Mucosa of descending colon (tissue), 3 donors: ENCODE measurements around the gene SMIM33. TPM values are rescaled to one million over a fixed set of nuclear protein-coding genes. Genes with fewer than 3 reads are reported as not detected.
"Not testable (repeated sequence)": the region's sequence is repeated elsewhere in the genome, so short reads cannot be mapped to it uniquely, and the experiment has no call there.

ENCODE experiments used
- ATAC-seq: fragments of 200-7000 bp; cut with Tn5 transposase; one replicate; pipeline ENCODE4 v1.9.1; 2020; ENCODE audit warnings: mild to moderate bottlenecking, moderate library complexity
- DNase-seq, 3 donors: peaks; one replicate each; pipeline ENCODE4 v3.0.0-alpha.2; 2020
- H3K36me3 ChIP-seq: fragments of 200-600 bp; one replicate; pipeline ENCODE4 v1.8.0; 2021; ENCODE audit warnings: low read depth, mild to moderate bottlenecking
- H3K4me1 ChIP-seq: fragments of 200-600 bp; one replicate; pipeline ENCODE4 v1.8.0; 2021; ENCODE audit warnings: low read depth, mild to moderate bottlenecking
- H3K4me3 ChIP-seq: fragments of 200-600 bp; one replicate; pipeline ENCODE4 v1.8.0; 2021; ENCODE audit warnings: mild to moderate bottlenecking
- H3K9me3 ChIP-seq: fragments of 200-600 bp; one replicate; pipeline ENCODE4 v1.8.0; 2021; ENCODE audit warnings: mild to moderate bottlenecking
- CTCF ChIP-seq: fragments of 200-600 bp; IDR thresholded peaks from one replicate; pipeline ENCODE4 v1.8.0; 2022; ENCODE audit warnings: antibody characterized with exemption, mild to moderate bottlenecking
- intact Hi-C, 2 donors: fragments of 100-400 bp; cut with DNase I in 1 of 2; cut with micrococcal nuclease in 1 of 2; formaldehyde crosslinking; loops; one replicate each; pipeline versions ENCODE4 v1.11.0 to v1.11.1; 2022; cut with DNase I, micrococcal nuclease
- total RNA-seq, 3 donors: library from RNA; stranded (reverse); fragmentation: NEBNext Ultra II Directional in 2 of 3; extraction: Animal tissue kit (Norgen Biotek cat#: 25700) in 2 of 3; gene quantifications; one replicate each; pipeline versions ENCODE4 v1.2.1 to v1.2.4, GENCODE V29; 2021 to 2023
- donor health status: DM: no; HTN: no; CAD: no; lungs with moderate emphysema.
- donor health status: DM: no; HTN: no; CAD: no.
- donor health status: DM: no; HTN: yes; CAD: no.

The SMIM33 gene
- total RNA-seq, 3 donors from 2014 or later = 1.8 to 5.2 (median 2.8) TPM

- no peaks in the 10 kb centered on the region for H3K36me3 ChIP-seq
- no peak for ATAC-seq
- intact Hi-C loops = no loop called here
- no peaks in the 10 kb centered on the region for H3K4me1 ChIP-seq
- DNase-seq = no peak
- H3K9me3 ChIP-seq = no peaks in the 10 kb centered on the region
- TF ChIP-seq CTCF = no peak
- no peak overlapping the region for H3K4me3 ChIP-seq
Measured at GRCh38 chr5:139494832-139495231, 24.0 kb downstream of the SMIM33 start.

- DNase-seq (no peak), ATAC-seq (peak; percentile 46)
- no peak for TF ChIP-seq CTCF
- Histone ChIP-seq H3K4me1 (no peaks in the 10 kb centered on the region), H3K9me3 (no peaks in the 10 kb centered on the region), H3K36me3 (no peaks in the 10 kb centered on the region), H3K4me3 (no peak overlapping the region)
- intact Hi-C loops = no loop called here
Measured at GRCh38 chr5:139495638-139496435, 25.0 kb downstream of the SMIM33 start.

- intact Hi-C loops = no loop called here
- no peaks in the 10 kb centered on the region for H3K9me3 ChIP-seq
- H3K36me3 ChIP-seq = no peaks in the 10 kb centered on the region
- no peak for DNase-seq
- no peak overlapping the region for H3K4me3 ChIP-seq
- H3K4me1 ChIP-seq = no peaks in the 10 kb centered on the region
- ATAC-seq = no peak
- no peak for TF ChIP-seq CTCF
Measured at GRCh38 chr5:139501381-139501780, 30.6 kb downstream of the SMIM33 start.

- intact Hi-C loops, H3K4me3 ChIP-seq, H3K9me3 ChIP-seq, ATAC-seq, H3K36me3 ChIP-seq, DNase-seq, H3K4me1 ChIP-seq: not testable (repeated sequence)
Measured at GRCh38 chr5:139503036-139503817, 32.4 kb downstream of the SMIM33 start.

DNA sequence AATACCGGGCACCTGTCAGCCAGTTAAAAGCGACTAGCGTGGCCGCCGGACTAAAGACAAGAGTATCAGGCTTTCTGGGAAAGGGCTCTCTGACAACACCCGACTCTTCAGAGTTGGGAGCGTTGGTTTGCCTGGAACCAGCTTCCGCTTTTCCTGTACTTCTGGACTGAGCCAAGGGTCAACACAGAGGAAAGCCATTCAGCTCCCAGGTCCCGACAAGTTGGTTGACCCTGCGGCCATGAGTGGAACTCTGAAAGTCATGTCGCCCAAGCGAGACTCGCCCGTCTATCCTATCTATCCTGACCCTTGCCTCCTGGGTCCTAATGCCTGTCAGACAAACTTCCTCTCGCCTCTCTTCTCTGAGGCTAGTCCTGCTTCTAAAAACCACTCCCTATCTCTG lies 33.1 kb downstream of the SMIM33 start:
- H3K9me3 ChIP-seq, ATAC-seq, H3K36me3 ChIP-seq, DNase-seq, intact Hi-C loops, H3K4me3 ChIP-seq, H3K4me1 ChIP-seq: not testable (repeated sequence)

GRCh38 chr5:139504722-139505121 lies 33.9 kb downstream of the SMIM33 start:
- DNase-seq, H3K4me3 ChIP-seq, H3K4me1 ChIP-seq, H3K36me3 ChIP-seq, intact Hi-C loops, H3K9me3 ChIP-seq, ATAC-seq: not testable (repeated sequence)

DNA sequence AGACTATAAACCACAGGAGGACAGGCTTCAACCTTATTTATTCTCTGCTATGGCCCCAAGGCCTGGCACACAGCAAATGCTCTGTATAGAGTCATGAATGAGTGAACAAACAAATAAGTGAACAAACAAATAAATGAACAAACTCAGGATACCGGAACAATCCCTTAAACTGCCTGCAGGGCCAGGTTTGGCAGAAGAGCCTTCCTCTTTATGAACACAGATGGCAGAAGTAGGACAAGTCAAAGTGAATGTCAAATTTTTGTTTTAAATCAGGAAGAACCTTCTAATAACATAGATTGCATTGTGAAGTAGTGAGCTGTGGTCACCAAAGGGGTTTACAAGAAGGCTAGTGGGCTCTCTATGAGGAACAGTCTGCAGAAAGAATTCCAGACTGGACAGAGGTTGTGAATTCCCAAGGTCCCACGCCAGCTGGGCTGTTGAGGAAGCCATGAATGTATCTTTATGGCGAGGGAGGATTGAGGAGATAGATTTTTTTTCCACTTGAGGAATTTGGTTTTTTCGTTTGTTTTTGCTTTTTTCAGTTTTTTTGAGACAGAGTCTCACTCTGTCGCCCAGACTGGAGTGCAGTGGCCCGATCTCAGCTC lies 42.1 kb downstream of the SMIM33 start:
- Histone ChIP-seq H3K9me3 (no peaks in the 10 kb centered on the region), H3K36me3 (no peaks in the 10 kb centered on the region), H3K4me3 (no peak overlapping the region), H3K4me1 (peaks cover 3% of the 10 kb centered on the region)
- no peak for TF ChIP-seq CTCF
- no peak for ATAC-seq
- no peak for DNase-seq
- intact Hi-C loops = loop anchor here in 1 of 2 donors (2.0 kb wide), 1 partner anchor 90 kb away; no protein-coding TSS in a partner anchor
